KOPT-K1 (cell line): ENCODE measurements around the gene WHAMM.

Source experiments
- H3K27ac ChIP-seq: fragments of 200-600 bp; sonication (generic); 2 replicates; pipeline ENCODE4 v1.5.1; 2016; ENCODE audit warnings: antibody characterized with exemption, mild to moderate bottlenecking, low read depth, low read length; ENCODE audit not compliant: poor library complexity, severe bottlenecking
- H3K36me3 ChIP-seq: fragments of 200-600 bp; sonication (generic); 2 replicates; pipeline ENCODE4 v1.5.1; 2017; ENCODE audit warnings: antibody characterized with exemption, mild to moderate bottlenecking, low read length, moderate library complexity; ENCODE audit not compliant: insufficient read depth
- H3K9me3 ChIP-seq: fragments of 200-600 bp; sonication (generic); 2 replicates; pipeline ENCODE4 v1.5.1; 2017; ENCODE audit warnings: antibody characterized with exemption, low read length, mild to moderate bottlenecking; ENCODE audit not compliant: insufficient read depth, poor library complexity, severe bottlenecking

The WHAMM gene

GRCh38 chr15:82792068-82792467, 17.4 kb upstream of the WHAMM start:
- H3K27ac ChIP-seq, result no peak overlapping the region
- peaks cover 7% of the 10 kb centered on the region for H3K9me3 ChIP-seq
- H3K36me3 ChIP-seq, result no peaks in the 10 kb centered on the region

GRCh38 chr15:82793737-82794136, 15.7 kb upstream of the WHAMM start:
- Histone ChIP-seq H3K9me3 (peaks cover 7% of the 10 kb centered on the region), H3K36me3 (no peaks in the 10 kb centered on the region)

DNA sequence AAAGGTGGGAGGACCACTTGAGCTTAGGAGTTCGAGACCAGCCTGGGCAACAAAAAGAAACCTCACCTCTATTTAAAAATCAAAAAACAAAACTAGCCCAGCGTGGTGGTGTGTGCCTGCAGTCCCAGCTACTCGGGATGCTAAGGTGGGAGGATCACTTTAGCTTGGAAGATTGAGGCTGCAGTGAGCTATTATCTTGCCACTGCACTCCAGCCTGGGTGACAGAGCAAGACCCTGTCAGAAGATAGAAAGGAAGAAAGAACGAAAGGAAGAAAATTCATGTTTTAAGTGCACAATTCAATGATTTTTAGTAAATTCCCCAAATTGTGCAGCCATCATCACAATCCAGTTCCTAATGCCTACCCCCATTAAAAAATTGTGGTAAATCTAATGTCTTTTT, 11.3 kb upstream of the WHAMM start:
- H3K27ac ChIP-seq, result no peak overlapping the region
- H3K9me3 ChIP-seq, result peaks cover 7% of the 10 kb centered on the region
- H3K36me3 ChIP-seq, result no peaks in the 10 kb centered on the region

More at GRCh38 chr15:82793737-82794136, 15.7 kb upstream of the WHAMM start:
- H3K27ac ChIP-seq, result no peak overlapping the region

GRCh38 chr15:82798531-82799166, 10.8 kb upstream of the WHAMM start:
- H3K36me3 ChIP-seq, result no peaks in the 10 kb centered on the region
- H3K9me3 ChIP-seq, result peaks cover 7% of the 10 kb centered on the region
- no peak overlapping the region for H3K27ac ChIP-seq

DNA sequence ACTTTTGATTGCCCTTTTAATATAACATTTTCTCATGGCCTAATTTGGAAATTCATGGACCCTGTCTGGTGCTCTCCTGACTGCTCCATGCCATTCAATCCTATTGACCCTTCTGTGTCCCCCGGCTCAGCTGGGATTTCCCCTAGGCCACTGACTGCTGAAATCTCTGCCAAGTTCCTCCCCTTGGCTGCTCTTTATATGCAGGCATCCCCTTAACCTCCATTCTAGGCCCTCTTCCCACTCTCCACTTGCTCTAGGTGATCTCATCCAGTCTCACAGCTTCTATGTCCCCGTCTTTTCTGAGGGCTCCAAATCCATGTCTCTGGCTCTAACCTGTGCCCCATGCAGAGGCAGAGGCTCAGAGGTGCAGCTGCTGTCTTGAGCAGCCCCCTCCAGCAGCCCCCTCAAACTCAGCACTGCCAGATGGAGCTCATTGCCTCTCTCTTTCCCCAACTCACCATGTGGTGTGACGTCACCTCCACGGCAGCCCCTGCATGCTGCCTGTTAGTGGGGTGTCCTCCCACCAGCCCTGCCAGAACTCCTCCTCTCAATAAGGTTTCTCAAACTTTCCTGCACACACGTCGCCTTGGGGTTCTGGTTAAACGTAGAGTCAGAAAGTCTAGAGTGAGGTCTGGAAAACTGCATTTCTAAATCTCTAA, 10.1 kb upstream of the WHAMM start:
- H3K36me3 ChIP-seq, result no peaks in the 10 kb centered on the region
- H3K9me3 ChIP-seq, result peaks cover 3% of the 10 kb centered on the region

GRCh38 chr15:82802497-82802896, 6.9 kb upstream of the WHAMM start:
- Histone ChIP-seq H3K9me3 (no peaks in the 10 kb centered on the region), H3K27ac (no peak overlapping the region), H3K36me3 (no peaks in the 10 kb centered on the region)

More for the DNA sequence above, 10.1 kb upstream of the WHAMM start:
- H3K27ac ChIP-seq, result no peak overlapping the region

DNA sequence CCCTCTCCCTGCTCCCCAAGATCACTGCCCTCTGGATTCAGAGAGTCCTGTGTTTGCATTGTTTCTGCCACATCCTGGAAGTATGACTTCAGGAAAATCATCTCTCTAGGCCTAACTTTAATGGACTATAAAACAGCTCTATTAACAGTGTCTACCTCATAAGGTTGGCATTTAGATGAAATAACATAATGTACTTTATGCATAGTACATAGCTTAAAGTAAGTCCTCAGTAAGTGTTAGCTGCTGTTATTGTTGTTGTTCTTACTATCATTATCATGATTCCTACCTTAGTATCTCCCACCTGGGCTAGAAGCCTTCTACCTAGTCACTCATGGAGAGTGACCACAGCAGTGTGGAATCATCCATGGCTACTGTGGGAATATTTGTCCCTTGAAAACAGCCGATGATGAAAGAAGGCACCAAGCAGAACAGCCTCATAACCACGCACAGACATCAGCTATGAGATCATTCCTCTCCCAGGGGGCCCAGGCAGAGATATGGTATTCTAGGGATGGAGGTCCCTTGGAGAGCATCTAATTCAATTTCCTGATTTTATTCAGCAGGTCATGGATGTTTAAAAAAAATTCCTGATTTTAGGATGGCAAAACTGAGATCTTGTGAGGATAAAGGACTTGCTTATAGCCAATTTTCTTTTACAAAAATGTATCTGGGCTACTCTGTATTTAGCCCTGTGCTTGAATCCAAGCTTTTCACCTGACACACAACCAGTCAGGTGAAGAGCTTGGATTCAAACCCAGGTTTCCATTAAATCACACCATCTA, 5.4 kb upstream of the WHAMM start:
- H3K27ac ChIP-seq, result no peak overlapping the region
- H3K9me3 ChIP-seq, result no peaks in the 10 kb centered on the region
- no peaks in the 10 kb centered on the region for H3K36me3 ChIP-seq

DNA sequence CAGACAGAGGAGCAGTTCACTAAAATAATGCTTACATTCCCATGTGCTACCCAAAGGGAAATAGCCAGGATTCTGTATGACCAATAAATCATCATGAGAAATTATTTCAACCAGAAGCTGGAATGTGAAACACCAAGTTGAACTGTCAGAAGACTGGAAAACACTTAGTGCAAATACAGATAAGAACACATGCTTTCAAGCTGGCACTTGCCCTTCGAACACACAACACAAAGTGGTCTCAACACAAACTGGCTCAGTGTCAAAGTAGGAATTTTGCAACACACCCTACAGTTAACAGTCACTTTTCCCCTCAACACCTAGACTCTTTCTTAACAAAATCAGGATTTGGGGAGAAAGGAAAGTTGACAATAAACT, 4.9 kb upstream of the WHAMM start:
- Histone ChIP-seq H3K36me3 (no peaks in the 10 kb centered on the region), H3K9me3 (no peaks in the 10 kb centered on the region), H3K27ac (no peak overlapping the region)

- H3K27ac ChIP-seq, result no peak within 1 kb of the TSS
- no peaks in the 10 kb centered on the region for H3K9me3 ChIP-seq
- H3K36me3 ChIP-seq, result no peaks in the 10 kb centered on the region
Measured at GRCh38 chr15:82805994-82806406, 3.4 kb upstream of the WHAMM start, which contains the start of gene FSD2. Gene FSD2, minus strand, starts transcription at chr15:82806069. Its CDS starts 18,679 bp downstream, at chr15:82787390.

DNA sequence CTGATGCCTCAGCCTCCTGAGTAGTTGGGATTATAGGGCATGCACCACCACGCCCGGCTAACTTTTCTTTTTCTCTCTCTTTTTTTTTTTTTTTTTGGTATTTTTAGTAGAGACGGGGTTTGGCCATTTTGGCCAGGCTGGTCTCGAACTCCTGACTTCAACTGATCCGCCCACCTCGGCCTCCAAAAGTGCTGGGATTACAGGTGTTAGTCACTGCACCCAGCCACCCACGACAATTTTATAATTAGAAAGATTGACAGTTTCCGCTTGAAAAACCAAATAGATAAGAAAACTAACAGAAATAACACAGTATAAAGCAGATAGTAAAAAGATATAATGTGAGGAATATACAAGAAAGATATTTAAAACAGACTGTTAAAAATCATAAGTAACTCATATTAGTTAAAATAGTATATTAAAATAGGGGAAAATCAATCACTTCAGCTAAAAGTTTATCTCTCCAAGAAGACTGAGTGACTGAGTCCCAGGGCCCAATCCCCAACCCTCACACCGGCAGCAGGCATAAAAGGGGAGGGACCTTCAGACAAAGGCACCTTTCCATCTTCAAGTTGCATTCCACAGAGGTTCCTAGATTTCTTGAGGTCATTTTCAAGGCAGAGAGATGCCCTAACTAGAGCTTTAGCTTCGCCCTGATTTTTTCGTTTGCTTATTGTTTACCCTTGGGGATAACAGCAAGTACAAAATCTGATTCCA, 1.4 kb upstream of the WHAMM start:
- Histone ChIP-seq H3K36me3 (peaks cover 6% of the 10 kb centered on the region; the same call in 1 of the 2 replicates), H3K27ac (no peak overlapping the region), H3K9me3 (no peaks in the 10 kb centered on the region)

DNA sequence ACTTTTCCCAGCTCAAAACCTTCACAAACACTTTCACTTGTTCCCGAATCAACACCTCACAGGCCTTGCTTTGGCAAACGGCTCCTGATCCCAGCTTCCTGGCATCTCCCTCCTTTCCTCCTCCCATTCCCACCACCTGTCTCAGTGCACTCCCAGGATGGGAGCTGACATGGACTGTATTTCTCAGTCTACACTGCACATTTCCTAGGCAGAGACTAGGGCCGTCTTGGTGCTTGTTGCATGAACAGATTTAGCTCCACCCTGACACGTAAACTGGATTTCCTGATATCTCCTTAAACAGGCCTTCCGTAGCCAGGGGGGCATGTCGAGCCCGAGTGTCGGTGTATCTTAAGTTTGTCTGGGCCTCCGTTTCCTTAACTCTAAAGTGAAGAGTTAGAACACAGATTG, 790 bp upstream of the WHAMM start:
- H3K27ac ChIP-seq, result no peak overlapping the region
- H3K36me3 ChIP-seq, result peaks cover 11% of the 10 kb centered on the region
- H3K9me3 ChIP-seq, result no peaks in the 10 kb centered on the region

DNA sequence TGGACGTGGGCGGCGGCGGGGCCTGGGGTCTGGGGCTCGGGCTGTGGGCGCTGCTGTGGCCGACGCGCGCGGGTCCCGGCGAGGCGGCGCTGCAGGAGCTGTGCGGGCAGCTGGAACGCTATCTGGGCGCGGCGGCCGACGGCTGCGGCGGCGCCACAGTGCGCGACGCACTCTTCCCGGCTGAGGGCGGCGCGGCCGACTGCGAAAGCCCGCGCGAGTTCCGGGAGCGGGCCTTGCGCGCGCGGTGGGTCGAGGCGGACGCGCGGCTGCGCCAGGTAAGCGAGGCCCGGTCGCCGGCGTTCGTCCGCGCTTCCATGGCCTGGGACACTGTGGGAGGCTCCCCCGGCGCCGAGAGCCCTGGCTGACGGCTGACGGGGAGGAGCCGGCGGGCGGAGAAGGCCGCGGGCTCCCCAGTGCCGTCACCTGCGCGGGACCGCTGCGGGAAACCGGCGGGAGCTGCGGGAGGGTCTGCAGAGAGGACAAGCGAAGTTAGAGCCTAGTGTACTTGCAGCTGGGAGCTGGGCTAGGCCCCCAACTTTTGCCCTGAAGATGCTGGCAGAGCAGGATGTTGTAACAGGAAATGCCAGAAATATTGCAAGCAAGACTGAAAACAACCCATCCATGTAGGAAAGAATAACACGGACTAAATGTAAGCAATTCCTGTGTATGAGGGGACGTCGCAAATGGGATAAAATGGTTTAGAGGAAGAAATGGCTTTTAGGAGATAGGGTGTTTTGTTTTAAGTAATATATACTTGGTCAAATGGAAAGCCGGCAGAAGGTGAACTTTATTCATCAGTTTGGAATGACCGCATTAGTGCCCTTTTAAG, 847 bp downstream of the WHAMM start:
- Histone ChIP-seq H3K36me3 (peaks cover 24% of the 10 kb centered on the region), H3K27ac (peak overlapping the region; percentile 78), H3K9me3 (no peaks in the 10 kb centered on the region)

GRCh38 chr15:82810890-82811426, 1.5 kb downstream of the WHAMM start:
- Histone ChIP-seq H3K27ac (peak overlapping the region; percentile 78), H3K36me3 (peaks cover 30% of the 10 kb centered on the region), H3K9me3 (no peaks in the 10 kb centered on the region)

DNA sequence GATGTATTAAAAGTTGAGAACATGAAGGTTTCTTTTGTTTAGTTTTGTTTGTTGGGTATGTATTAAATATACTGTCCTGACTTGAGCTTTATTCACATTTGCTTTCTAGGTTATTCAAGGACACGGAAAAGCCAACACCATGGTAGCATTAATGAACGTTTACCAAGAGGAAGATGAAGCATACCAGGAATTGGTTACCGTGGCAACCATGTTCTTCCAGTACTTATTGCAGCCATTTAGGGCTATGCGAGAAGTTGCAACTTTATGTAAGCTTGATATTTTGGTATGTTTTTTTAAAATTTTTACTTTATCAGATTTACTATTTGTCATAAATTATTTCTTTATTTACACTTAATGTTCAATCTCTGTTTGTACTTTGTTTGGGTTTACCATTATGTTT, 3.6 kb downstream of the WHAMM start:
- H3K36me3 ChIP-seq, result peaks cover 49% of the 10 kb centered on the region
- H3K9me3 ChIP-seq, result no peaks in the 10 kb centered on the region
- no peak overlapping the region for H3K27ac ChIP-seq
